Bone marrow (tissue), 2 donors: ENCODE results near the gene CACNA1C.

Experiments
- DNase-seq, 2 donors: peaks; one replicate each; lab custom pipeline; 2025; lab: John Stamatoyannopoulos, UW

Gene CACNA1C

GRCh38 chr12:2557597-2557996 lies 504.8 kb downstream of the CACNA1C start:
- no peak for DNase-seq

DNA sequence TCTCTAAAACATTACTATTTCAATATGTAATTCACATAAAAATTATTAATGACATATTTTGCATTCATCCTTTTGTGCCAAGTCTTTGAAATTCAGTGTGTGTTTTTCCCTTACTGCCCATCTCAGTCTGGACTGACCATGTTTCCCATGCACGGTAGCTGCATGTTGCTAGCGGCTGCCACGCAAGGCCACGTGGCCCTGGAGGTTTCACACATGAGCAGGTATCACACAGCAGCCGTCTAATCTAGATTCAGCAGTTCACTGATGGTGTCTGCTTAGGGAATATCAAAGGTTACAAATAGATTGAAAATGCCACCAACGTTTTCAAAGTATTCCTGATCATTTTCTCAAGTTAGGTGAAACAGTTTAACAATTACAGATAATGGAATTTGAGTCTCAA lies 507.1 kb downstream of the CACNA1C start:
- no peak for DNase-seq

GRCh38 chr12:2560356-2560755 lies 507.6 kb downstream of the CACNA1C start:
- no peak for DNase-seq

GRCh38 chr12:2561367-2561766 lies 508.6 kb downstream of the CACNA1C start:
- DNase-seq, result no peak

DNA sequence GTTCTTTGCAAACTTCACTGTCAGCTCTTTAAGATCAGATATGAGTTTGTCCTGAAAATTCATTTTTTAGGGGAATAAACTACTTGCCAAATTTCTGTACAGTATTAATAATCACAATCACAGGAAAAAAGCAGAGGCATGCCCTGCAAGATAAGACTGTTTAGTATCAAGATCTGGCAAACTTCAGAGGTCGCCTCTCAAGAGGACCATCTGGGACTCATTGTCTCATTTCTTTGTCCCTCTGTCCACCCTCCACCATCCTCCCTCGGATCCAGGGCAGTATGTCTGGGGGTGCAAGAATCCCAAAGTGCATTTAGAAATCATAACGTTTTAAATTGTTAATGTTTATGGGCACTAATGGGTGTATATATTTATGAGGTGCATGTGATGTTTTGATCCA lies 509.6 kb downstream of the CACNA1C start:
- DNase-seq, result no peak

DNA sequence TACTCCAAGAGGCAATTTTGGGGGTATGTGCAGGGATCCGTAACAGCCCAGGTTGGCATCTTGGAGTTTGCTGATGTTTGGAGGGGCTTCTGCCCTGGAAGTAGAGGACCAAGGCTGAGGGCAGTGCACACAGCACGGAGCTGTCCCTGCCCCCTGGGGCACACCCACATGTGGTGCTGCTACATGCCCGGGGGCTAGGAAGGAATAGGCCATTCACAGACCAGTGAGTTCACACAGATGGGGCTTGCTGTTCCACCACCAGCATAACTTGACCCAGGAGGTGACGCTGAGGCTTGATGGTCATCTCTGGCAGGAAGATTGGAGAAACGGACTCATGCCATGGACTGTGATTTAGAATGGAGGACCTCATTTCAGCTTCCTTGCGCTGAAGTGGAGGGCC lies 510.9 kb downstream of the CACNA1C start:
- DNase-seq, result no peak

GRCh38 chr12:2566161-2566560 lies 513.4 kb downstream of the CACNA1C start:
- no peak for DNase-seq

GRCh38 chr12:2567711-2568110 lies 514.9 kb downstream of the CACNA1C start:
- no peak for DNase-seq

GRCh38 chr12:2570562-2570961 lies 517.8 kb downstream of the CACNA1C start:
- DNase-seq, result no peak

GRCh38 chr12:2574355-2574935 lies 521.7 kb downstream of the CACNA1C start:
- no peak for DNase-seq

- no peak for DNase-seq
Observed at GRCh38 chr12:2575245-2575644, 522.5 kb downstream of the CACNA1C start.

- no peak for DNase-seq
Observed at GRCh38 chr12:2578211-2578610, 525.4 kb downstream of the CACNA1C start.

DNA sequence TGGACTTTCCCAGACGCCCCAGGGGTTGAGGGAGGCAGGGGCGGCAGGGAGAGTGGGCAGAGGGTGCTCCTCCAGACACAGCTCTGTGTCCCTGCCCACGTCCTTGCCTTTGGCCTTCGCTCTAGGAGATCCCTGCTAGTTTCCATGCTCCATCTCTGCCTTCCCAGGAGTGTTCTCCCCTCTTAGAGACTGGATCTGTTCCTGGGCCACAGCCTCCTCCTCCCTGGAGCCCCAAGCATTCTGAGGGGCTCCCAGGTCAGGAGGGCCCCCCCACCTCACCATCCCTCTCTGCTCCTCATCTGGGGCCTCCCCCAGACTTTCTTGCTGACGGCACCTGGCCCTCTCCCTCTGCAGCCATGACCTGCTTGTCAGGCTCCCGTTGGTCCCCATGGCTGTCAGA lies 526.0 kb downstream of the CACNA1C start:
- no peak for DNase-seq

- no peak for DNase-seq
Observed at GRCh38 chr12:2580821-2581220, 528.0 kb downstream of the CACNA1C start.

DNA sequence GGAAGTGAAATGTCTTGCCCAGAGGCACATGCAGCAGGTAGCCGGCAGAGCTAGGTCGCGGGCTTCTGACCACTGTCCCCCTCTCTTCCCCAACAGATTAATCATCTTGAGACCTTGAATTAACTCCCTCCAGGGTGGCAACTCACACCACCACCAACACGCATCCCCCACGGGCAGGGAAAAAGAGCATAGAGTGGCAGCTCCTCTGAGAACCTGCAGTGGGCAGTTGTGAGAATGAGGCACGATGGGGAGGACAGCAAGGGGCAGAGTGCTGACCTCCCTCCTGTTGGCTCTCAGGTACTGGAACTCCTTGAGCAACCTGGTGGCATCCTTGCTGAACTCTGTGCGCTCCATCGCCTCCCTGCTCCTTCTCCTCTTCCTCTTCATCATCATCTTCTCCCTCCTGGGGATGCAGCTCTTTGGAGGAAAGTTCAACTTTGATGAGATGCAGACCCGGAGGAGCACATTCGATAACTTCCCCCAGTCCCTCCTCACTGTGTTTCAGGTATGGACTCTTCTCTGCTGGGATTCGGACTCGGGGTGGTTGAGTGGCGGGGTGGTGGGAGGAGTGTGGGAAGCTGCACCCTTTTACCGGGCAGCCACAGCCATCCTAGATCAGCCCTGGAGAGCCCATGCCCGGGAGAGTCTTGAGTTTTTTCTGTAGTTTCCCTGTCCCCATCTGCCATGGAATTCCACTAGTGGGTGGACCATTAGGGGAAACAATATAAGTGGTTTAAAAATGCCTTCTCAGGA lies 528.7 kb downstream of the CACNA1C start:
- no peak for DNase-seq

- no peak for DNase-seq
Observed at GRCh38 chr12:2582631-2583030, 529.8 kb downstream of the CACNA1C start.

- DNase-seq, result peak; percentile 10 to 28
Observed at GRCh38 chr12:2583091-2583497, 530.3 kb downstream of the CACNA1C start.

GRCh38 chr12:2583642-2584401 lies 531.0 kb downstream of the CACNA1C start:
- no peak for DNase-seq

DNA sequence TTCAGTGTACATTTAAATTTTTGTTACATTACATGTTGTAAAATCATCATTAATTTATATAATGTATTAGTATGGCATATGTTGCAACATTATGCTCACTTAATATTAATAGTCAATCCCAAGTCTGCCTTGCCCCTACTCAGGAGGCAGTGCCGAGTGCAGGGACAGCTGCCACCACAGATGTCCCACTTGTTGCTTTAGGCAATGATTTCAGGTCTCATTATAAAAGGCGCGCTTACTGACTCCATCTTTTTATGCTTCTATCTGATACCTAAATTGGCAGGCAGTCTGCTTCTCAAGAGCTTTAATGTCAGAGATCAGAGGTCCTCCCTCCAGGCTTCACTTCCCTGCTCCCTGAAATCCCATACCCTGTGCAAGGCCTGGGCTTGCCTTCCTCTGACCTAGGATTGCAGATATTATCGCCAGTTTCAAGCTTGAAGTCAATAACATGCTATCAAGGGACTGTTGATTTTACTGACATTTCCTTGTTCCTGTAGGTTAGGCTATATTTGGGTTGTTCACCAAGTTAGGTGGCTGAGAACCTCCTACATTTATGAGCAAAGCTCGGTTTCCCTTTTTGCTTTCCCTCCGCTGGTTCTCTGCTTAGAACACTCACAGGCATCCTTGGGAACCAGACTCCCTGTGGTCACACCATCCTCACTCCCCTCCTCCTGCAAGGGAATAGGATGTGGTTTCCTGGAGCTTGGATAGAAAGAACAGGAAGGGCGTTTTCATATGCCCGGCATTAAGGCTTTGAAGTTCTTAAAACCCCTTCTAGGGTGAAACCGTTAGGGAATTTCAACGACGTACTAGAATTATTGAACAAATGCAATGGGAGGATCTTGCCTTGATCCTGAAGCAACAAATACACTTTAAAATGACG lies 533.6 kb downstream of the CACNA1C start:
- no peak for DNase-seq

DNA sequence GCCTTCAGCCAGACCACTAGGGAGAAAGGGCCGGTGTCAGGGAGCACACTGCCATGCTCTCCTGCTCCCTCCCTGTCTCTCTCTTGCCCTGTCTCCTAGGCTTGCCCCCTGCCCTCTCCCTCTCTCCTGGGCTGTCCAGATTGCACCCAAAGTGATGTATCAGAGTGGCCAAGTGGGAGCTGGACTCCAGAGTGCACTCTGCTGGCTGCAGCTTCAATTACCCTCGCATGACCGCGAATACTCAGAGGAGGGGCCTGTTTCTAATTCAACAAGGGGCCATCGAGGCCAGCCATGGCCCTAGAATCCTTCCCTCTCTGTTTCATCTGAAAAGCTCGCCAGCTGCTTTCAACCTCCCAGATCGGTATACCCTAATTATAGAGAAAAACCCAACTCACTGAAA lies 535.6 kb downstream of the CACNA1C start:
- no peak for DNase-seq

- no peak for DNase-seq
Observed at GRCh38 chr12:2589381-2589780, 536.6 kb downstream of the CACNA1C start.

DNA sequence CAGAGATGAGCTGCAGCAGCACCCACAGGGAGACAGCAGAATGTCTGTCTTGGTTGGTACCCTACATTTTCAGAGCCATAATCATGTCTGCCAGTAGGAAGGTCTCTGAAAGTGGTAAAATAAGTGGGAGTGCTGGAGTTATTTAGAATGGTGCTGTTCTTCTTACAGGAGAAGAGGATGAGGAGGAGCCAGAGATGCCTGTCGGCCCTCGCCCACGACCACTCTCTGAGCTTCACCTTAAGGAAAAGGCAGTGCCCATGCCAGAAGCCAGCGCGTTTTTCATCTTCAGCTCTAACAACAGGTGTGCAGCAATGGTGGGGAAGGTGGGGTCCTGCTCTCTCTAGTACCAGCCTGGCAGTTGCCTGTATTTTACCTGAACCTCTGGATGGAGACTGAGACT lies 540.3 kb downstream of the CACNA1C start:
- no peak for DNase-seq
